GM21367 (cell line): ENCODE data around the gene AGXT.

Experiments
- ATAC-seq: cut with Tn5 transposase; IDR thresholded peaks from one replicate; pipeline ENCODE4 v1.9.1; 2021; ENCODE audit not compliant: unreplicated experiment

The AGXT gene

DNA sequence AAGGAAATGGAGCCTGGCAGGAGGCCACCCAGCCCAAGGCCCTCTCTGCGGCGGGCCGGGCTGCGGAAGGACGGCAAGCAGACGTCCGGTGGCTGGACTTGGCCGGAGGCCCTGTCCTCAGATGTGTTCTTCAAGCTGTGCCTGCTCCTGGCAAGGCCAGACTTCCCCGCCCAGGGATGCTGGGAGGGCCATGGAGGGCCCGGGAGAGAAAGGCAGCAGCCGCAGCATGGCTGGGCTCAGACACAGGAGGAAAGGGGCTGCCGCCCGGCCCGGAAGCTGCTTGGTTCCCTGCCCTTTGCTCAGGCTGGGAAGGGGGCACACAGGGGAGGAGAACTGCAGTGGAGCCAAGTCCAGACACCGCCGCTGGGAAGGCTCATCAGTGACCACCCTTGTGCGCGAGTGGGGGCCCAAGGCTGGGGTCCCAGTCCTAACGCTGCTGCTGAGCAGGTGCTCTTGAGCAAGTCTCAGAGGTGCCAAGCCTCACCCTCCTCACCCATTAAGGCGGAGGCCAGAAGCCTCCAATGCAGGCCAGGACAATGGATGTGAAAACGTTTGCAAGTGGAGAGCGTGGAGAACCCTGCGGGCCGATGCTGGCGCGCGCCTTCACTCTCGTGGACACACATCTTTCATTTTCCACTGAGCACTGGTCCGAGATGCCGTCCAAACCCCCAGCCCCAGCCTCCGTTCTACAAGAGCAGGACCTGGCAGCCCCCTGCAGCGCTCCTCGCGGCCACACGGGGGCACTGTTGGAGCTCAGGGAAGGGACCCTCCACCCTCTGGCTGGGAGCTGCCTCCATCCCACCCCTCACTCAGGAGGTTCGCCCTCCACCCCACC lies 45.4 kb downstream of the AGXT start:
- no peak for ATAC-seq

DNA sequence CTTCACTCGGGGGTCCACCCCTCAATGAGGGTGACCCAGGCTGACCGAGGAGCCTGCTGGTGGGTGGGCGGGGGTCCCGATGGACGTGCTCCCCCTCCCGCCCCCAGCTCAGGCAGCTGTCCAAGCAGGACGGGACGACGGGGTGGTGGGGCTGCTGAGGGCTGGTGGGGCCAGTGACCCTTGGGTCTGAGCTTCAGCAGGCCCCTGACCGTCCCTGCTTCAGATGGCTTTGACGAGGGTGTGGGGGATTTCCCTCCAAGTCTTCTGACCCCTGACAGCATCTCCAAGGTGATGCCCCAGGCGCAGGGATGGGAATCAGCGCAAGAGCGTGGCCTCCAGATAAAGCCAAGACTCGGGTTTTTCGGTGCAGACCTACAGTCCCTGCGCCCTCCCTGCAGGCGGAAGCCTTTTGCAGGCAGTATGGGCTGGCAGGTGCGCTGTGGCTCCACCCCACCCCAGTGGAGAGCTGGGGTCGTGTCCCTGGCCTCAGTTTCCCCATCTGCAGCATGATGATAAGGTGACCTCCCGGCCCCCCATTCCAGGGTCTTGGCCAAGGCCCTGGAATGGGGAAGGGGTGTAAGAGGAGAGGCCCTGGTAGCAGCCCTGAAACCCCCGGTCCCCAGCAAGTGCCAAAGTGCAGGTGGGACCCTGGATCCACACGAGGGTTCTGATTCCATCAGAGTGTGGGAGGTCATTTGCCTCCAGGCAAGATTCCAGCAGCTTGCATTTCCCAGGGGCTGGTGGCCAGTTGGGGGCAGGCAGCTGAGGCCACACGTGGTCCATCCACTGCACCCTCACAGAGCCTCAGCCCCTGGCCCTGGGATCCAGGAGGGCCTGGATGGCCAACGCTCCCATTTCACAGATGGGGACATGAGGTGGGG lies 46.3 kb downstream of the AGXT start:
- no peak for ATAC-seq

DNA sequence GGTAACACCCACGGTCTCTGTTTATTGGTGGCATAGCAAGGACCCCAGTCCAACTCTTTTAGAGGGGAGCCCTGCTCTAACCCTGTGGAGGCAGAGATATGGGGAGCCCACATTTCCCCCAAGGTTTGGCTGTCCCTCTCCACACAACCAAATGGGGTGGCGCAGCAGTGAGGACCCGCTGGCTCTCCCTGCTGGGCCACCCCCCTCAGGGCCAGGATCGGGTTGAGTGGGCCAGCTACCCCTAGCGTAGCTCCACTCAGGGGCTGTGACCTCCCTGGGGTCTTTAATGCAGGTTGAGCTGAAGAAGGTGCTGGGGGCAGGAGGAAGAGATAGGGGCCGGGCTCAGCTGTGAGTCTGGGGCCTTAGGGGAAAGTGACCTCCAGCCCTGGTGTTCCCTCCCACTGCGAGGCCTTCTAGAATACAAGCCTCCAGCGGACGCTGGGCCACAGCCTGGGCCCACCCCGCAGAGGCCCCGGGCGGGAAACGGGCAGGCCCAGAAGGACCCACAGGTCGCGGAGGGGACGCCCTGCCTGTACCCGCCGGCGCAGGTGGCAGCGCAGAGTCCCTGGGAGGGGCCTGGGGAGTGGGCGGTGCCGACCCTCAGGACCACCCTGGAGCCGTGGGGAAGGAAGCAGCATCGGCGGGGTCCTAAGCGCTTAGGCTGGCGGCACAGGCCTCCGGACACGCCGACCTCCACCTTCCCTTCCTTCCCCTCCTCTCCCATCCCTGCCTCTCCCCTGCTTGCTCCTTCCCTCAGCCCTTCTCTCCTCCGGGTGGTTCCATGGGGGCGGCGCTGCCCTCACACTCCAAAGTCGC lies 47.1 kb downstream of the AGXT start:
- ATAC-seq: no peak

DNA sequence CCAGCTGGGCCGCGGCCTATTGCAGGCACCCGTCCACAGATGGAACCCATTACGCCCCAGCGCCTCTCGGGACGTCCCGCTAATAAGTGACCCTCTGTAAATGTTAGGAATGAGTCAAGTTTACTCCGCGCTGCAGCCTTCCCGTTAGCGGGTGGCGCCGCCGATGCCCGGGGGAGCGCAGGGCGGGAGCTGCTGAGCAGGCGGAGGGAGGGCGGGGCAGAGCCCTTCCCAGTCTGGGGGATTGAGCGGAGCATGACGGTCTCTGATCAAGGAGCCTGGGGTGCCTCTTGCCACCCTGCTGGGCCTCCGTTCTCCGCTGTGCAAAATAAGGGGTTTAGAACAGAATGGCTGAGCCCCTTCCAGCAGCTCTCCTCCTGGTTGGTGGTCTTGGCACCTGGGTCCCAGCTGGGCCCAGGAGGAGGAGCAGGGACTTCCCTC lies 48.0 kb downstream of the AGXT start:
- no peak for ATAC-seq

DNA sequence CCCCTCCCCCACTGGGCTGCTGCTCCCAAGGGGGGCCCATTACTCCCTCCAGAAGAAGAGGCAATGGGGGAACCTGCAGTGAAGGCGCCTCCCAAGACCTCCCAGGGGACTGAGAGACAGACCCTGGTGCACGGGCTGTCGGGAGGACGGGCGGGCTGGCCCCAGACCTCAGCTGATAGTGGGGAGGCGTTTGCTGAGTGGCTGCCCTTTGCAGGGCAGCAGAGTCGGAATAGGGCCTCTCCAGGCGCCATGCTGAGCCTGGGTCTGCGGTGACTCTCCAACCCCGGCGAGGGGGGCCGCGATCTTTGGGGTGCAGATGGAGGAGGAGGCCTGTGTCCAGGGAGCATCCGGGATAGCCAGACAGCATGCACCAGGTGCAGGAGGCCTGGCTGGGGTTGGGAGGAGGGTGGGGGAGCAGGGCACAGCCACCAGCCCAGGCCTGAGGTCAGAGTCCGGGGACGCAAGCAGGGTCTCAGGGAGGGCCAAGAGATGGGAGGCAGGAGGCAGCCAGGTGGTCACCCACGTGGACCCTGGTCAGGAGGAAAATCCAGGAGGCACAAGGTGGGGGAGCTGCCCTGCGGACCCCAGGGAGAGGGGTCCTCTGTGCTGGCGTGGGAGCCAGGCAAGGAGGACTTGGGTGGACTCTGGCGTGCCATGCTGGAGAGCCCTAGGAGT lies 48.5 kb downstream of the AGXT start:
- ATAC-seq: no peak

- ATAC-seq: no peak
These were observed 49.1 kb downstream of the AGXT start for GRCh38 chr2:240917684-240918257.

- ATAC-seq: no peak
These were observed 49.9 kb downstream of the AGXT start for GRCh38 chr2:240918258-240919091.

GRCh38 chr2:240919161-240919781 lies 50.6 kb downstream of the AGXT start:
- no peak for ATAC-seq

DNA sequence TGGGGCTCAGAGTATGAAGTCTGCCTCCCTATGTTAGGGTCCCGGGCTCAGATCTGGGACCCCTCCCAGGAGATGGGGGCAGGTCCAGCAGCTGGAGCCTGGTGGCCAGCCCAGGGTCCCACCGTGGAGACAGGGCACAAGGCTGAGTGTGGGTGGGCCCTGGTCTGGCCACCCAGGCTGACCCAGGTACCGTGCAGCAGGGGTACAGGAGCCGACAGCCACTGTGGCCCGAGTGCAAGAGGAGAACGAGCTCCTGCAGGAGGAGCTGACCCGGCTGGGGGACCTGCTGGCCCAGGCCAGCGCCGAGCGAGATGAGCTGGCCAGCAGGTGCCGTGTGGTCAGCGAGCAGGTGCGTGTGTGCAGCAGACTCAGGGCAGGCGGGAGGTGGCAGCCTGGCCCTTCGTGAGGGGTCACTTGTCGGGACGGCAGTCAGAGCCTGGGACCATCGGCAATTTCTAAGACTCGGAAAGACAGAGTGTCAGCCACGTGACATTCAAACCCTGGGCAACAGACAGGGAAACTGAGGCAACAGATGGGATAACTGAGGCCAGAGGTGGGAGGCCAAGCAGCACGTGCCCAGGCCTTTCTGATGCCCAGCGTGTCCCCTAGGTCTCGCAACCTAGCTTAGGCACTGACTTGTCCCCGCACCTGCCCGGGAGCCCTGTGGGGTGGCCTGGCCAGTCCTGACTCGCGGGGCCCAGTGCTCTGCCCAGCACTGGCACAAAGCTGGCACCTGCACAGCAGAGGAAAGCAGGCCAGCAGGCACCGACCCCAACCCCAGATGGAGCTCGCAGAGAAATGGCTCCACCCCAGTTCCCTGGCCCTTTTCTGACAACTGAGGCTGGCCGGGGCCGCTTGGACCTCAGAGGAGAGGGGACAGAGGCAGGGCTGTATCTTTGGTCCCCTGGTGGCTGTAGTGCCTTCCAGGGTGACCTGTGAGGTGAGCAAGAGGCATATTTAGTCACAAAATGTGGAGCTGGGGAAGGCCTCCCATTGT lies 51.5 kb downstream of the AGXT start:
- no peak for ATAC-seq

DNA sequence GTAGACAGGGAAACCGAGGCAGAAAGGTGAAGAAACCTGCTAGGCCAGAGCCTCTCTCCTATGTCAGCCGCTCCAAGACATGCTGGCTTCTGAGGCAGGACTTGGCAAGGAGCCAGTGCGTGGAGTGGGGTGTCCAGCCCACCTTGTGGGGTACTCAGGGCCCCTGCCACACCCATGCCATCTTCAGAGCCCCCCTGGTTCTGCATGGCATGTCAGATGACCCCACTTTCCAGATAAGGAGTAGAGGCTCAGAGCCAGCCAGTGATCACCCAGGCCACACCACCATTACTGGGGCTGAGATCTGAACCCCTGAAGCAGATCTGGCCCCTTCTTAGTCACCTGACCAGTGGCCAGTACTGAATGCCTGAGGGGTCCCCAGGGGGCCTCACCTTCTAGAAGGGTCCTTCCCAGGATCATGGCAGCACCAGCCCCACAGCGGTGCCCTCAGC lies 52.2 kb downstream of the AGXT start:
- ATAC-seq: no peak

DNA sequence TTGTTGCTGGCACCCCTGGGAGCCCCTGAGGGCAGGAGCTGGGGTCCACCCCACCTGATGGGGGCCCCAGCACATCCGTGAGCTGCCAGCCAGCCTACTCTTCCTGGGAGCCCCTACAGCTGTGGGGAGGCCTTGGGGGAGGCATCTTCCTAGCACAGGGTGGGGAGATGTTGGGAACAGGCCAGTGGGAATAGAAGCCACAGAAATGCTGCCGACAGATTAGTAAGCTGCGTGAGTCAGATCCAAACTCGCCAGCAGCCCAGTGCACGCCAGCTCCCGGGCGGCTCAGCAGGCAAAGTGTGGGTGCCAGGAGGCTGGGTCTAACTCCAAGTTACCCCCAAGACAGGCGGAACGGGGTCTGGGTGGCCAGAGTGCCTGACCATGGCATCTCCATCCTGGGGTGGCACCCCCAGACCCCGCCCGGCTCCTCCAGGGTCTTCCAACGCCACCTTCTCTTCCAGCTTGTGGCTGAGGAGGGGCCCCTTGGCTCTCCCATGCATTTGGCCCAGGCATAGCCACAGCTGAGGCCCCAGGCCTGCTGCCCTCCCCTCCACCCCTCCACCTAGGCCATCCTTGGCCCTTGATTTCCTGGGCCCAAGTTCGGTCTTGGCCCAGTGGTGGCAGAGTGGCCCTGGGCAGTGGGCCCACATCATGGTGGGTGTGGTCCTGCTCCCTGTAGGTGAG lies 52.8 kb downstream of the AGXT start:
- ATAC-seq: no peak

DNA sequence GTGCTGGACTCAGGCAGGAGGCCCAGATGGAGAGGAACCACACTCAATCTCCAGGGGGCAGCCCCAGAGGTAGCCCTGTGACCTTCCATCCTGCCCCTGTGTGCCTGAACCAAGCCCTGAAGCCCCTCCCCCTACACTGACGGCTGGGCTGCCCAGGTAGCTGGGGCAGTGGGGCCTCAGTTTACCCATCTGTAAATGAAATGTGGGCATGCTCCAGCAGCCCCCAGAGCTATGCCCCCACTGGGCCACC lies 53.3 kb downstream of the AGXT start:
- no peak for ATAC-seq

DNA sequence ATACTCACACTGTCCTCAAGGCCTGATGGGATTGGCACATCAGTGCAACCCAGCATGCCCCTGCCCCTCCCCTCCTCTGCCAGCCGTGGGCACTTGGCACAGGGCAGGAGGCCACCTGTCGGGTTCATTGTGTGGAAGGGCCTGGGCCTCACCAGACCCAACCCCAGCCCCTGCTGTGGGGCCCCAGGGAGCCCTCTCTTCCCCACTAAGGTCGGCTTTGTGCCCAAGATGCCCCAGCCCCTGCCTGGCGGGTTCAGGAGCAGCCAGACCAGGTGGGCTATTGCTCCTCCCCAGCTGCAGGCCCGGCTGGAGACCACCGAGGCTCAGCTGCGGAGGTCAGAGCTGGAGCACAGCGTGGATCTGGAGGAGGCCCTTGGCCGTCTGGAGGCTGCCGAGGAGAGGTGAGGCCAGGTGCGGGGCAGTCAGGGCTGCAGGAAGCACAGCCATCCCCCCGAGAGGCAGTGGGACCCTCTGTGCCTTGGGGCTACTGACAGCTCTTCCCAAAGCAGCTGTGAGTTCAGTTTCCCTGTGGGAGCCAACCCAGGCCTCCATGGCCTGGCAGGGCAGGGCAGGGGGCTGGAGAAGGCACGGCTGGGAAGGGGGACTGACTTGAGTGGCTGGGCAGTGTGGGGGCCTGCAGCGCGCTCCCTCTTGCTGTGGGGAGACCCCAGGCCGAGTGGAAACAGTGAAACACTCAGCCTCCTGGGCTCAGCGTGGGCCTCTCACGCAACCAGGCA lies 53.8 kb downstream of the AGXT start:
- ATAC-seq: no peak

DNA sequence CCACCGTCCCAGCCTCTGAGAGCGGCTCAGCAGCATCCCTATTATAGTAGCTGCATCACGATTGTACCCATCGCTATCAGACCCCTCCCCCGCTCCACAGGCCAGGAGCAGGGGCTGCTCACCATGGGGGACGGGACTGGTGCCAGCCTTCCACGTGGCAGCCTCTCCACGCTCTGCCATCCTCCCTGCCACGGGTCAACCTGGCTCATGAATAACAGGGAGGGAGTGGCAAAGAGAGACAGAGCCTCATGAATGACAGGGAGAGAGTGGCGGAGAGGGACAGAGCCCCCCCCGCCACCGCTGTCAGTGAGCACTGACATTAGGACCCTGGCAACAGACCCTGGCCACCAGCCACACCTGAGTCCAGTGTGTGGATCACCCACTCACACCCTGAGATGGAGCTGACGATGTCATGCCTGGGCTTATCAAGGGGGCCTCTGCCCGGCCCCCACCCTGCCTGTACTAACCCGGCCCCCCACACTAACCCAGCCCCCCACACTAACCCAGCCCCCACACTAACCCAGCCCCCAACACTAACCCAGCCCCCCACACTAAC lies 54.4 kb downstream of the AGXT start:
- ATAC-seq: no peak

DNA sequence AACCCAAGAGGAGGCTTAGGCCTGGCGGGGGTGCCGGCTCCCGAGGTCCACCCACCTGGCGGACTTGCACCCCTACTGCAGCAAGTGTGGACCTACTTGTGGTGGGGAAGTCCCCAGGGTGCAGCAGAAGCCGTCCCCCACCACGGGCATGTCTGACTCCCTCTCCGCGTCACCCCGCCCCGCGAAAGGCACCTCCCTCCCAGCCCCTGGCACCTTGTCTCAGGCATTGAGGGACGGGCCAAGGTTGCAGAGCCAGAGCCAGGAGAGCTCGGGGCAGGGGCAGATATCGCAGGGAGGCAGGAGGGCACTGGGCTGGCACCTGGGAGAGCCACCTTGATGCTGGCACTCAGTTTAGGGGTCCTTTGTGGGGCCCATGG lies 56.6 kb downstream of the AGXT start:
- no peak for ATAC-seq
